HG02870 (cell line): ENCODE data around the gene HYI.
"Not testable (repeated sequence)": the region's sequence is repeated elsewhere in the genome, so short reads cannot be mapped to it uniquely, and the experiment has no call there.

ENCODE experiments used
- ATAC-seq: cut with Tn5 transposase; IDR thresholded peaks from one replicate; pipeline ENCODE4 v1.9.1; 2021; ENCODE audit warnings: mild to moderate bottlenecking, moderate library complexity; ENCODE audit not compliant: unreplicated experiment

HYI gene

DNA sequence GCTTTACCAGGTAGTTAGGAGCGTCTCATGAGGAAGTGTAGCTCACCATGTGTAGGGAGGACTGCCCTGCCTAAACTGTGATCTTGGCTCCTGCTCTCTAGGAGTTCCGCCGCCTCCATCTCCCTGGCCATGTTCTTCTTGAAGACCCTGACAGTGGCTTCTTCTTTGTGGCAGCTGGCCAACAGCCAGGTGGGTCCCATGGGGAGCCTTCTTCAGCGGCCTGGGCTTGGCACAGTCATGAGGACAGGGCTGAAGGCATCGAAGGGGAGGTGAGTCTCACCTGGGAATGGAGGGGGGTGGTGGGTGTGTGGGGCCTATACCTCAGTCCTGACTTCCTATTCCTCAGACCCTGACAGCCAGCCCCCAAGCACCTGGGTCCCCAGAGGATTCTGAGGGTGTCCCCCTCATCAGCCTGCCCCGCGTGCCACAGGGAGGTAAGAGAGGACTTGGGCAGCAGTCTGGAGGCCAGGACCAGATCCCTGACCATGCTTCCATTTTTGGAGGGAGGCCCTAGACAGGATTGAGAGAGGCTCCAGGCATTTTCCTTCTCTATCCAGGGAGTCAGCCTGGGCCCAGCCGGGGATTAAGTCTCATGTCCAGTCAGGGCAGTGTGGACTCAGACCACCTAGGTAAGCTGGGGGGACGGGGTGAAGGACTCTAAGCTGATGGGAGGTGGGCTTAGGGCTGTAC is 21.4 kb downstream of the HYI start:
- no peak for ATAC-seq

DNA sequence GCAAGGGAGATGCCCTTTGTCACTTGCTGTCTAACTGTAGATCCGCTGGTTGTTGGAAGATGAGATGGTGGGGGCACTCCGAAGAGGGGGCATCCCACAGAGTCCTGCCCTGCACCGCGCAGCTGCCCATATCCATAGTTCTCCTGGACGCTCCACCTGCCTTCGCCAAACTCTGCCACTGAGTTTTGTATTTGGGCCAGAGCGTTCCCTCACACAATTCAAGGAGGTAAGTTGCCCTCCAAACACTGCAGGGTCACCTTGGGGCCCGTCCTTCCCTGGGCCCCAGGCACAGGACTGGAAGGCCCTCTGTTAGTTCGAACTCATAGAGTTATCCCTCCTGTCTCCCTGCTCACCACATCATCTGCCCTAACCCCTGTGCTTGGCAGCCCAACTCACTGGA is 22.1 kb downstream of the HYI start:
- ATAC-seq = no peak

DNA sequence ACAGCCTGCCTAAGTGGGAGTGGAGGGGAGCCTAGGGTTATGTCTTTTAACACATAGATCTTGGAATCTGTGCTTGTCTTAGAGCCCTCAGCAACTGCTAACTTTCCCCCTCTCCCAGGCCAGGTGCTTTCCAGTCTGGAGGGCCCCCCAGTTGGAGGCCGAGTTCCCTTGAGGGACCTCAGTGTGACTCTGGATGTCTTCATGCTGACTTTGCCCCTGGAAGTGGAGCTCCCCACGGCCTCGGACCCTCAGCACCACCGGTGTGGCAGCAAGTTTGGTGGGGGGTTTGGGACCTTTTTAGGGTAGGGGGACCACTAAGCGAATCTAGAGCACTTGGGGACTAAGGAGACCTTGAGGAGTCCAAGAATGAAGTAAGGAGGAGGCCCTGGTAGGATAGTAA is 22.9 kb downstream of the HYI start:
- ATAC-seq = no peak

DNA sequence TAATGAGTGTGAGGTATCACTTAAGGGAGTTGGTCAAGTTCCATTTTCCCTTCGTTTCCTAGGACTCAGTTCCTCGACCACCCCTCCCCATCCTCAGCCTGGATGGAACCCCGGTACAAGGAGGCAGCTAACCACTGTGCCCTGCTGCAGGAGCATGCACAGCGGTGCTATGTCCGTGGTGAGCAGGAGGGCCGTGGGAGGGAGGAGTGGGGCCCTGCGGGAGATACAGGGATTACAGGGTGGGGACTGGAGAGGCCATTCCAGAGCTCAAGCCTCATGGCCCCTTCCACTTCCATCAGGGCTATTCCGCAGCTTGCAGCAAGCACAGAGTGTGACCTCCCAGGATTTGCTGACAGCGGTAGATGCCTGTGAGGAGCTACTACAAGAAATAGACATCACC is 25.8 kb downstream of the HYI start:
- no peak for ATAC-seq

DNA sequence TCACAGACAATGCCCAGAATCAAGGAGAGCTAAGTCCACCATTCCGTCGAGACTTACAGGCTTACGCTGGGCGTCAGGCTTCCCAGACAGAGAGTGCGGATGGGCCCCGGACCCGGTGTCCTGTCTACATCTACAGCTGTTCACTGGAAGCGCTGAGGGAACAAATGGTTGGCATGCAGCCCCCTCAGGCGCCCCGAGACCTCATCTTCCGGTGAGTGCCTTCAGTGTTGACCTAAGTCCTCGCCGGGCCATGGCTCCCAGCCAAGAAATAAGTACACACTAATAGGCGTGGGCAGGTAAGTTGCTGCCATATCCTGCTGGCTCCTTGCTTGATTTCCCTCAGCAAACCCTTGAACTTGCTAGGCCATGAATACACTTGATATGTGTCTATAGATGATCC is 26.2 kb downstream of the HYI start:
- ATAC-seq = no peak

DNA sequence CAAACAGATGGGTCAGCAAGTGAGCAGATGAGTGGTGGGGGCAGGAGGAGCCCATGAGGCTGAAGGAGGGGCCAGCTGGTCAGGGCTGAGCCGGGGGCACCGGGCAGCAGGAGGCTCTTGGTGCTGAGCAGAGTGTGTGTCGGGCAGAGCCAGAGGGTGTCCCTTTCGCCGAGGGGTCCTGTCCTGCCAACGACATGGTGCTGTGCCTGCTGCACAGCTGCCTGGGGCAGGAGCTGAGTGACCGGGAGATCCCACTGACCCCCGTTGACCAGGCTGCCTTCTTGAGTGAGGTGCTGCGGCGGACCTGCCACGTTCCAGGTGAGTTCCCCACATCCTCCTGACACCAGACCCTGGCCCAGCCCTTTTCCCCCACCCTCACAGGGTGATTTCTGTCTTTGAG is 27.5 kb downstream of the HYI start:
- no peak for ATAC-seq

DNA sequence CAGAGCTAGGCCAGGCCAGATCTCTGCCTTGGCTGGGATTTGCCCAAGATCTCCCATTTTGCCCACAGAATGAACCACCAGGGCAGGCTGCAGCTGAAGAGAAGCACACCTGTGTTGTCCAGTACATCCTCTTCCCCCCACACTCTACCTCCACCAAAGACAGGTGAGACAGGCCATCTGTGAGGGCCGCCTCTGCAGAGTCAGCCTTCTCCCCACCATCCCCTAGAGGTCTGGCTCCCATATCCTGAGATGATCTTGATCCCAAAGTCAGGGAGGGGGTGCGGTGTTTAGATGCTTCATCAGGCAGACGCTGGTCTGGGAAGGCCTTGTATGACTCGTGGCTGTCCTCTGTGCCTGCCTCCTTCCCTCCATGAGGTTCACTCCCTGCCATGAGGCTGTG is 28.7 kb downstream of the HYI start:
- ATAC-seq = no peak

DNA sequence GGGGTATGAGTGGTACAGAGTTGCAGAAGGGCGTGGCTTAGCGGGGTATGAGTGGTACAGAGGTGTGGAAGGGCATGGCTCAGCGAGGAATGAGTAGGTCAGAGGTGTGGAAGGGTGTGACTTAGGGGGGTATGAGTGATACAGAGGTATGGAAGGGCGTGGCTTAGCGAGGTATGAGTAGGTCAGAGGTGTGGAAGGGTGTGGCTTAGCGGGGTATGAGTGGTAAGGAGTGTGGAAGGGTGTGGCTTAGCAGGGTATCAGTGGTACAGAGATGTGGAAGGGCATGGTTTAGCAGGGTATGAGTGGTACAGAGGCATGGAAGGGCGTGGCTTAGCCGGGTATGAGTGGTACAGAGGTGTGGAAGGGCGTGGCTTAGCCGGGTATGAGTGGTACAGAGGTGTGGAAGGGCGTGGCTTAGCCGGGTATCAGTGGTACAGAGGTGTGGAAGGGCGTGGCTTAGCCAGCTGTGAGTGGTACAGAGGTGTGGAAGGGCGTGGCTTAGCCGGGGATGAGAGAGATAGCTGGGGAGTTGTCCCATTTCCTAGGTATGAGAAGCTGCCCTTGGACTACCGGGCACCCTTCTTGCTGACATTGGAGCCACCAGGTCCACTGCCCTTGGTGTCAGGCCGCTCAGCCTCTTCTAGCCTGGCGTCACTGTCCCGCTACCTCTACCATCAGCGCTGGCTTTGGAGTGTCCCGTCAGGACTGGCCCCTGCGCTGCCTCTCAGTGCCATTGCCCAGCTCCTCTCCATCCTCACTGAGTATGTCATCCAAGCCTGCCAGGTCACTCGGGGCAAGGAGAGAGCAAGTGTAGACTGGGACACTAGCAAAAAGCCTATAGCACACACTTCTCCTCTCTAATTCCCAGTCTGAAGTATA is 29.8 kb downstream of the HYI start:
- no peak for ATAC-seq

DNA sequence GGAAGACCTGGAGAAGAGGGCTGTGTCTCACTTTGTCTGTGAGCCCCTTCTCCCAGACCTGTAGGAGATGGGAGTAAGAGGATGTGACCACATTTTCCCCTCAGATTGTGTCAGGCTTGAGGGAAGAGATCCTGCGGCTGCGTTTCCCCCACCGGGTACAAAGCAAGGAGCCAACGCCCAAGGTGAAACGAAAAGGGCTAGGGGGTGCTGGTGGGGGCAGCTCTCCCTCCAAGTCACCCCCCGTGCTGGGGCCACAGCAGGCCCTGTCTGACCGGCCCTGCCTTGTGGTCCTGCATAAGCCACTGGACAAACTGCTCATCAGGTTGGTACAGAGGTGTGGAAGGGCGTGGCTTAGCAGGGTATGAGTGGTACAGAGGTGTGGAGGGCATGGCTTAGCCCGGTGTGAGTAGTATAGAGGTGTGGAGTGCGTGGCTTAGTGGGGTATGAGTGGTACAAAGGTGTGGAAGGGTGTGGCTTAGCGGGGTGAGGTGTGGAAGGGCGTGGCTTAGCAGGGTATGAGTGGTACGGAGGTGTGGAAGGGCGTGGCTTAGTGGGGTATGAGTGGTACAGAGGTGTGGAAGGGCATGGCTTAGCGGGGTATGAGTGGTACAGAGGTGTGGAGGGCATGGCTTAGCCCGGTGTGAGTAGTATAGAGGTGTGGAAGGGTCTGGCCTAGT is 30.6 kb downstream of the HYI start:
- ATAC-seq = no peak

DNA sequence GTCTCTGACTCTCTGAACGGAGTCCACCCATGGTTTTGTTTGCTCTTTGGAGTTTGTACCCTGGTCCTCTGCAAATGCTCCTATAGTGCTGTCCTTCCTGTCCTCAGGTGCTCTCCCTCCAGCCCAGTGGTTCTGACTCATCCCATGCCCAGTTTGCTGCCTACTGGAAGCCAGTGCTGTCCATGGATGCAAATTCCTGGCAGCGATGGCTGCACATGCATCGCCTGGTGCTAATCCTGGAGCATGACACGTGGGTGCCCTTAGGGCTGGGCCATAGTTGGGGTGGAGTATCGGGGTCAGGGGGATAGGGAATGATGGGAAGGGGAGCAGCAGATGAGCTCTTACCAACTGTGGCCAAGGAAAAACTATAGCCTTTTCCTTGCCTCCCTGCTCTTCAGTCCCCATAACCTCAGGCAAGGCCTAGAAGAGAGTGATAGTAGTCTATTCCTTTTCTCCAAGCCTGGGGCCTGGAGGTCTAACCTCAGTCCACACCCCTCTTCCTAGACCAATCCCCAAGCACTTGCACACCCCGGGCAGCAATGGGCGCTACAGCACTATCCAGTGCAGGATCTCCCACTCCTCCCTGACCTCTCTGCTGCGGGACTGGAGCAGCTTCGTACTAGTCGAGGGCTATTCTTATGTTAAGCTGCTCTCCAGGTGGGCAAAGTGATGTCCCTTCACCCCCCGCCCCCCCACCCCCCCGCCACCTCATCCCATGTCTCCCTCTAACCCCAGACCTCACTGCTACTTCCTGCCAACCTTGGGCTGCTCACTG is 31.6 kb downstream of the HYI start:
- no peak for ATAC-seq

DNA sequence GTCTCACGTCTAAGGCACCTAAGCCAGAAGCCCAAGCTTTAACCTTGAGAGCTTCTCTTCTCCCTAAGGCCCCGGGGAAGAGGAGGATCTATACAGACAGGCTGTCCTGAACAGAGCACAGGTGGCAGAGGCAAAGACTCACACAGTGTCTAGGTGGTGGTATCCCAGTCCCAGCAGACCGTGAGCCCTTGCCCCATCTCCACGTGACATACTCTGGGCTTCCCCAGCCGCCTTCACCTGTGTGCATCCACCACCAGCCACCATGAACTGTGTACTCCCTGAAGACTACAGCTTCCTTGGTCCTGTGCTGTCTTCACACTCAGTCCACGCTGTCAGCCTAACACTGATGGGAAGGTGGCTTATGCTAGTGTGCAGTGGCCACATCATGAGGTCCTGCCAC is 32.3 kb downstream of the HYI start:
- no peak for ATAC-seq

DNA sequence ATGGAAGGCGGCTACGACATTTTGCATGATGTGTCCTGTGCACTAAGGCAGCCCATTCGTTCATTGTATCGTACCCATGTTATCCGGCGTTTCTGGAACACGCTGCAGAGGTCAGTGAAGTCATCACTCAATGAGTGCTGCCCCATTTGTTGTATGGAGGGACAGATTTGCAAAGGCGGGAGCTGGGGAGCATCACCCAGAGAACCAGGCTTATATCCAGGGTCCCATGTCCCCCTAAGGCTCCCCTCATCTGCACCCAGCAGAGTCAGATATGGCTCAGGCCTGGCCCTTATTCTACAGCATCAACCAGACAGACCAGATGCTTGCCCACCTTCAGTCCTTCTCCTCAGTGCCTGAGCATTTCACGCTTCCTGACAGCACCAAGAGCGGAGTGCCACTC is 32.9 kb downstream of the HYI start:
- ATAC-seq = no peak

DNA sequence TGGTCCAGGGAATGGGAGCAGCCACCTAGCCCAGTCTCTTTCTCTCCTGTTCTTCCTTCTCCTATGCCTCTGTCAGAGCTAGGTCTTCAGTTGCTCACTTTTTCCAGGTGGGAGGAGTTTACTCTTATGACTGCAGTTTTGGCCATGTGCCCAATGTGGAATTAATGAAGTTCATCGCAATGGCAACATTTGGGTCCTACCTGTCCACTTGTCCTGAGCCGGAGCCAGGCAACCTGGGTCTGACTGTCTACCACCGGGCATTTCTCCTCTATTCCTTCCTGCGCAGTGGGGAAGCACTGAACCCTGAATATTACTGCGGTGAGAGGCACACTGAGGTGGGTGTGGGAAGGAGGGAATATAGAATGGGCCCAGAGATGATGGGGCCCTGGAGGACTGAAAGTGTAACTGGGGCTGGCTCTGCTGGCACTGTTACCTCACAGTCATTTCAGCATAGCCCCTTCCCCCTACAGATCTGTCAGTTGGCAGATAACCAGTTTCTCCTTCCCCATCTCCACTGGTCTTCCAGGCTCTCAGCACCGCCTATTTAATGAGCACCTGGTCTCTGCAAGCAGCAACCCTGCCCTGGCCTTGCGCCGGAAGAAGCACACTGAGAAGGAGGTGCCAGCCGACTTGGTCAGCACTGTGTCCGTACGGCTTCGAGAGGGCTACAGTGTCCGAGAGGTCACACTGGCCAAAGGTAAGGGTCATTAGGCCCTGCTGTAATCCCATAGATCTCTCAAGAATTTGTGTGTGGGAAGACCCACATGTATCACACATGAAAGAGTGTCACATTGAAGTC is 33.9 kb downstream of the HYI start:
- no peak for ATAC-seq

DNA sequence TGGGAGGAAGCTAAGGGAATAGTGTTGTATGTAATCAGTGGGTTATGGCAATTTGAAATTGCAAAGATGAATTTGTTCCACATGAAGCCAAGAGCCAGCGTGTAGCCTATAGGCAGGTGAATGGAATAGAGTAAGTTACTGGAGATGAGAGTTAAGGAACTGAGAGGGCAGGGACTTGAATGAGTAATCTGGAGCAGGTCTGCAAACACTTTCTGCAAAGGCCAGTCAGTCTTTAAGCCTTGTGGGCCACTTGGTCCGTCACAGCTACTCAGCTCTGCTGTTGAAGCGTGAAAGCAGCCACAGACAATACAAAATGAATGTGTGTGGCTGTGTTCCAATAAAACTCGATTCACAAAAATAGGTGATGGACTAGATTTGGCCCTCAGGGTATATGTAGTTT is 34.9 kb downstream of the HYI start:
- ATAC-seq = no peak

DNA sequence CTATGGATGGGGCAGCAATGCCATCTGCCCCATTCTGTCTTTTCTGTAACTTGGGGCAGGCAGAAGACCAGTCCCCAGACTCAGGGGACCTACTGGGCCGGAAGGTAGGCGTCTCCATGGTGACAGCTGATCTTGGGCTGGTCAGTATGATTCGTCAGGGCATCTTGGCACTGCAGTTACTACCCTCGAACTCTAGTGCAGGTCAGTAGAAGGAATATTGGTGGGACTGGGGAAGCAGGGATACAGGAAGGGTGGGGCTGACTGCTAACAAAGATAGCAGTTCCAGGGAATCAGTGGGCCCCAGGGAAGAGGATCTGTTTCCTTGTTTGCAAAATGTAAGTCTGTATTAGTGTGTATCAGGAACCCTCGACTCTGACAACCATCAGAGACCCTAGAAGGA is 37.8 kb downstream of the HYI start:
- no peak for ATAC-seq

DNA sequence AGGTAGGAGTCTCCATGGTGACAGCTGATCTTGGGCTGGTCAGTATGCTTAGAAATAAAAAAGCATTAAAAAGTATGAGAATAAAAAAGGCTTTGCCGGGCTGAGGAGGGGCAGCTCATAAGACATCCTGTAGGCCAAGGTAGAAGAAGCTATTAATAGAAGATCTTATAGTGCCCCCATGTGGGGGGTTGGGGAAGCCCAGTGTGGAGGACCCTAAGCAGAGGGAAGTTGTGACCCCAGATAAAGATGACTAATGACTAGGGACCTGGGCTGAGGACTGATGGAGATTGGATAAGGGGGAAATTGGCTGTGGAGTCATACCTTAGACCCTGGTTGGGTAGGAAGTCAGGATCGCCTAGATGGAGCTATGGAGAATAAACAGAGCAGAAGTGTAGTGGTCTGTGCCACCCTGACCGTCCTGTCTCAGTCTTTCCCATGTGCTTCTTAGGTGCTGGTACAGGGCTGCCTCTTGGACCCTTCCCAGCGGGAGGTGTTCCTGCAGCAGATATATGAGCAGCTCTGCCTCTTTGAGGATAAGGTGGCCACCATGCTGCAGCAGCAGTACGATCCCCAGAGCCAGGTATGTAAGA is 39.0 kb downstream of the HYI start:
- no peak for ATAC-seq

DNA sequence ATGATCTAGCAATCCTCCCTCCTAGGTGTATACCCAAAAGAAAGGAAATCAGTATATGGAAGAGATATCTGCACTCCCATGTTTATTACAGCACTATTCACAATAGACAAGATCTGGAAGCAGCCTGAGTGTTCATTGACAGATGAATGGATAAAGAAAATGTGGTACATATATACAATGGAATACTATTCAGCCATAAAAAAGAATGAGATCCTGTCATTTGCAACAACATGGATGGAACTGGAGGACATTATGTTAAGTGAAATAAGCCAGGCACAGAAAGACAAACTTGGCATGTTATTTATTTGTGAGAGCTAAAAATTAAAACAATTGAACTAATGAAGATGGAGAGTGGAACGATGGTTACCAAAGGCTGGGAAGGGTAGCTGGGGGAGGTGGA is 40.3 kb downstream of the HYI start:
- not testable (repeated sequence) for ATAC-seq

DNA sequence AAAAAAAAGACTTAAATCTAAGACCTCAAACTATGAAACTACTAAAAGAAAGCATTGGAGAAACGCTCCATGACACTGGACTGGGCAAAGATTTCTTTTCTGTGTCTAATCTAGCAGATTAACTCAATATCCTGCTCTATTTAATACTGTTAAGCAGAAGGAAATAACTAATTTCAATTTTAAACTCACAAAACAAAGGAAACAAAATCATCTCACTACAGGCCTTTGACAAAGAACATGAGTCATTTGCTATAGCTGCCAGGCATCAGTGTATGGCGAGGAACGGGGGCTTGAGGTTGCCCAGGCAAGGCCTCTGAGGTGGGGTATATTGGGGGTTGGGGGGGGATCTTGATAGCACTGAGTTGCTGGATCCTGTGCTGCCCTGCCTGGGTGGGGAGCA is 43.2 kb downstream of the HYI start:
- ATAC-seq = no peak

DNA sequence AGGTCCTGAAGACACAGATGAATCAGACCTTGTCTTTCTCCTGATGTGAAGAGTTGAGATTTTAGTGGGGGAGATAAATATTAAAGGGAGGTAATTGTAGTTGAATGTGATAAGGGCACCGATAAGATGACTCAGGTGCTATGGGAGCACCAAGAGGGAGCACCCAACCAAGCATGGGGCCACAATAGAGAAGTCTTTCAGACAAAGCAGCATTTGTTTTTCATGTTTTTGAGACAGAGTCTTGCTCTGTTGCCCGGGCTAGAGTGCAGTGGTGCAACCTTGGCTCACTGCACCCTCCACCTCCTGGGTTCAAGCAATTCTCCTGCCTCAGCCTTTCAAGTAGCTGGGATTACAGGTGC is 47.9 kb downstream of the HYI start:
- ATAC-seq = no peak

DNA sequence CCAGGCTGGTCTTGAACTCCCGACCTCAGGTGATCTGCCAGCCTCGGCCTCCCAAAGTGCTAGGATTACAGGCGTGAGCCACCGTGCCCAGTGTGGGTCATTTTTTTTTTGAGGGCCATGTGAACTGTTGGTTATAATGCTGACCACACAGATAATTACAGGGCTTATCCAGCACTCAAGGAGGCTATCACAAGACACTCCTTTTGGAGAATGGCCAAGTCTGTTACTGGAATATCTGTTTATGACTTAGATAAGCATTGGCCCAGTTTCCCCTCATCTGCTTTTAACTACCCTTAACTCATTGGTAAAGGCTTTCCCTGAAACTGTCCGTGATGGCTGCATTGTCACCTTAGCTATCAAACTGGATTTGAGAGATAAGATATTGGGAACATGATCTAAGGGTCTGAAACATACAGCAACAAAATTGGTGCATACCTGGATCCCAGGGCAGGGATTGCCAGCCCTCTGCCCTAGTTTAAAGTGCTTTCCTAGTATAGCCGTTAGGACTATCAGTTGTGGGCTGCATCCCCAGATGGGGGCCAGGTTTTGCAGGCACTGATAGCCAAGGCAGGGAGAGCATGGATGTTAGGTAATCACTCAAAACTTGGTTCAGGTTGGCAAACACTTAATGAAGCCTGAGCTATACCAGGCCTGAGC is 48.4 kb downstream of the HYI start:
- ATAC-seq = no peak
